CD14-positive monocyte (primary cell): ENCODE data around the gene UBC. TPM values are rescaled to one million over a fixed set of nuclear protein-coding genes. Genes with fewer than 3 reads are reported as not detected.
"Not testable (repeated sequence)": the region's sequence is repeated elsewhere in the genome, so short reads cannot be mapped to it uniquely, and the experiment has no call there.

ENCODE experiments used
- DNase-seq, 3 donors: peaks; one replicate each; pipeline ENCODE4 v3.0.0-alpha.2; 2011 to 2022
- H2AFZ ChIP-seq: 2 replicates; pipeline ENCODE4 v1.6.0; 2012; ENCODE audit warnings: mild to moderate bottlenecking, low read depth, low read length, inconsistent platforms; ENCODE audit not compliant: insufficient read depth, poor library complexity, severe bottlenecking
- H3K27ac ChIP-seq, 2 donors: 1 replicate in 1 of 2; 2 replicates in 1 of 2; pipeline ENCODE4 v1.5.1; 2012 to 2013; ENCODE audit warnings: low read length in 2 of 2, control low read depth in 1 of 2, inconsistent platforms in 1 of 2, low read depth in 1 of 2, mild to moderate bottlenecking in 1 of 2
- H3K27me3 ChIP-seq, 2 donors: one replicate each; pipeline versions ENCODE4 v1.6.0 to v1.6.1; 2011 to 2013; ENCODE audit warnings: low read length in 2 of 2; ENCODE audit not compliant: control insufficient read depth in 2 of 2, insufficient read depth in 2 of 2
- H3K36me3 ChIP-seq, 2 donors: replicated peaks in 1 of 2; 1 replicate in 1 of 2; 2 replicates in 1 of 2; pipeline versions ENCODE4 v1.5.1 to v1.6.1; 2012 to 2013; ENCODE audit warnings: low read length in 2 of 2, control low read depth in 1 of 2, inconsistent platforms in 1 of 2, mild to moderate bottlenecking in 1 of 2; ENCODE audit not compliant: insufficient read depth in 2 of 2, control insufficient read depth in 1 of 2
- H3K4me1 ChIP-seq, 2 donors: 1 replicate in 1 of 2; 2 replicates in 1 of 2; pipeline versions ENCODE4 v1.5.1 to v1.6.1; 2012 to 2013; ENCODE audit warnings: low read length in 2 of 2, control low read depth in 1 of 2, inconsistent platforms in 1 of 2, mild to moderate bottlenecking in 1 of 2, moderate library complexity in 1 of 2; ENCODE audit not compliant: insufficient read depth in 2 of 2, control insufficient read depth in 1 of 2
- H3K4me2 ChIP-seq: replicated peaks from 2 replicates; pipeline ENCODE3; 2012; ENCODE audit warnings: low read length, moderate library complexity, mild to moderate bottlenecking; ENCODE audit not compliant: poor library complexity, severe bottlenecking; ENCODE audit errors: extremely low read depth
- H3K4me3 ChIP-seq, 3 experiments: fragments of 200-600 bp in 1 of 3; sonication (generic) in 1 of 3; replicated peaks in 1 of 3; 1 replicate in 2 of 3; 2 replicates in 1 of 3; pipeline ENCODE4 v1.5.1; 2011 to 2013; ENCODE audit warnings: low read length in 3 of 3, mild to moderate bottlenecking in 3 of 3, control low read depth in 2 of 3, low read depth in 2 of 3, inconsistent platforms in 1 of 3, moderate library complexity in 1 of 3
- H3K79me2 ChIP-seq: 2 replicates; pipeline ENCODE4 v1.6.0; 2012; ENCODE audit warnings: mild to moderate bottlenecking, control low read depth, inconsistent platforms, low read length, moderate library complexity; ENCODE audit not compliant: insufficient read depth
- H3K9ac ChIP-seq: 2 replicates; pipeline ENCODE4 v1.6.0; 2017; ENCODE audit warnings: low read length, mild to moderate bottlenecking; ENCODE audit not compliant: insufficient read depth, poor library complexity, severe bottlenecking
- H3K9me3 ChIP-seq, 2 donors: replicated peaks in 1 of 2; 1 replicate in 1 of 2; 2 replicates in 1 of 2; pipeline versions ENCODE4 v1.5.1 to v1.6.1; 2012 to 2013; ENCODE audit warnings: low read length in 2 of 2, control low read depth in 1 of 2; ENCODE audit not compliant: control insufficient read depth in 1 of 2, insufficient read depth in 1 of 2
- H4K20me1 ChIP-seq: 2 replicates; pipeline ENCODE4 v1.6.0; 2012; ENCODE audit warnings: mild to moderate bottlenecking, low read length, control low read depth, moderate library complexity; ENCODE audit not compliant: insufficient read depth
- H3K27ac Mint-ChIP-seq, 7 donors: one replicate each; pipeline ENCODE4 v1.8.0; 2020; ENCODE audit warnings: mild to moderate bottlenecking in 7 of 7, mixed read lengths in 7 of 7, moderate library complexity in 6 of 7, inconsistent platforms in 2 of 7
- H3K27me3 Mint-ChIP-seq, 3 donors: one replicate each; pipeline ENCODE4 v1.8.0; 2021 to 2022; ENCODE audit warnings: low read depth in 3 of 3, mild to moderate bottlenecking in 3 of 3, mixed read lengths in 3 of 3, moderate library complexity in 3 of 3, inconsistent platforms in 1 of 3
- H3K36me3 Mint-ChIP-seq, 2 donors: one replicate each; pipeline ENCODE4 v1.8.0; 2020; ENCODE audit warnings: mixed read lengths in 2 of 2, inconsistent platforms in 1 of 2, mild to moderate bottlenecking in 1 of 2
- H3K4me1 Mint-ChIP-seq: one replicate; pipeline ENCODE4 v1.8.0; 2020; ENCODE audit warnings: mild to moderate bottlenecking, mixed read lengths
- H3K4me3 Mint-ChIP-seq, 2 donors: one replicate each; pipeline ENCODE4 v1.8.0; 2020; ENCODE audit warnings: mild to moderate bottlenecking in 2 of 2, mixed read lengths in 2 of 2, moderate library complexity in 1 of 2
- H3K9me3 Mint-ChIP-seq, 7 donors: one replicate each; pipeline ENCODE4 v1.8.0; 2020 to 2022; ENCODE audit warnings: mixed read lengths in 7 of 7, mild to moderate bottlenecking in 6 of 7, moderate library complexity in 6 of 7, inconsistent platforms in 2 of 7
- CTCF ChIP-seq: fragments of 200-600 bp; IDR thresholded peaks from one replicate; pipeline ENCODE4 v1.8.0; 2022; ENCODE audit warnings: antibody characterized with exemption, mild to moderate bottlenecking
- WGBS: methylation state at CpG from one replicate; pipeline ENCODE4 v1.1.5; 2013; ENCODE audit warnings: missing lambda C conversion rate; ENCODE audit not compliant: insufficient coverage; 5-methylcytosine and 5-hydroxymethylcytosine counted together
- intact Hi-C, 2 donors: fragments of 100-400 bp; cut with micrococcal nuclease; formaldehyde crosslinking; loops; one replicate each; pipeline versions ENCODE4 v1.15.0 to v1.15.1; 2023
- polyA plus RNA-seq, 3 donors: library from polyadenylated mRNA; depleted of rRNA in 1 of 3; unstranded in 2 of 3; stranded (reverse) in 1 of 3; fragments of 300-500 nt in 2 of 3; fragments of >200 nt in 1 of 3; fragmentation: Illumina TruSeq in 2 of 3; gene quantifications; 1 replicate in 2 of 3; 2 replicates in 1 of 3; pipeline ENCODE4 v1.2.3, GENCODE V29; 2012 to 2021

The UBC gene
- polyA plus RNA-seq, 3 donors = 969 to 11,097 (median 1,385) TPM

GRCh38 chr12:124938587-124938986 lies 24.1 kb upstream of the UBC start:
- no peaks in the 10 kb centered on the region for H3K9me3 ChIP-seq
- H3K79me2 ChIP-seq = no peaks in the 10 kb centered on the region
- no peaks in the 10 kb centered on the region for H3K36me3 ChIP-seq
- Mint-ChIP-seq H3K9me3 (peaks cover 0 to 2% (median 0%) of the 10 kb centered on the region in 7 donors), H3K27ac (peak overlapping the region in 3 of 7 donors; percentile 5 to 48 (median 14)), H3K4me3 (no peak overlapping the region), H3K4me1 (peaks cover 29% of the 10 kb centered on the region), H3K36me3 (peaks cover 8 to 12% of the 10 kb centered on the region in 2 donors), H3K27me3 (peaks cover 12 to 15% (median 13%) of the 10 kb centered on the region in 3 donors)
- H3K9ac ChIP-seq = peak overlapping the region; percentile 24
- H3K4me1 ChIP-seq = peaks cover 52 to 56% of the 10 kb centered on the region in 2 donors
- intact Hi-C loops = no loop called here
- TF ChIP-seq CTCF = no peak
- H3K27ac ChIP-seq = peak overlapping the region in 1 of 2 donors; percentile 62
- no peaks in the 10 kb centered on the region for H3K27me3 ChIP-seq
- H4K20me1 ChIP-seq = peaks cover 13% of the 10 kb centered on the region
- H3K4me2 ChIP-seq = peak overlapping the region; percentile 76
- WGBS = 0% methylated on average over 4 of the region's 6 CpGs
- no peak for DNase-seq
- H2AFZ ChIP-seq = no peak overlapping the region
- peak overlapping the region; percentile 28 to 77 (median 32) for H3K4me3 ChIP-seq

GRCh38 chr12:124938108-124938507 lies 23.7 kb upstream of the UBC start:
- peak overlapping the region in 2 of 3 experiments; percentile 12 to 77 for H3K4me3 ChIP-seq
- H3K4me1 ChIP-seq = peaks cover 52 to 56% of the 10 kb centered on the region in 2 donors
- intact Hi-C loops = no loop called here
- peaks cover 13% of the 10 kb centered on the region for H4K20me1 ChIP-seq
- H3K4me2 ChIP-seq = peak overlapping the region; percentile 76
- Mint-ChIP-seq H3K36me3 (peaks cover 4 to 9% of the 10 kb centered on the region in 2 donors), H3K27ac (peak overlapping the region in 6 of 7 donors; percentile 5 to 86 (median 77)), H3K27me3 (peaks cover 13 to 18% (median 13%) of the 10 kb centered on the region in 3 donors), H3K9me3 (peaks cover 0 to 2% (median 0%) of the 10 kb centered on the region in 7 donors), H3K4me3 (peak overlapping the region; percentile 60 to 89), H3K4me1 (peaks cover 29% of the 10 kb centered on the region)
- H3K9ac ChIP-seq = peak overlapping the region; percentile 24
- no peaks in the 10 kb centered on the region for H3K79me2 ChIP-seq
- no peaks in the 10 kb centered on the region for H3K36me3 ChIP-seq
- TF ChIP-seq CTCF = no peak
- no peak overlapping the region for H2AFZ ChIP-seq
- H3K27ac ChIP-seq = peak overlapping the region in 1 of 2 donors; percentile 62
- WGBS = no CpG with 5 or more reads among the region's 5 CpGs
- no peaks in the 10 kb centered on the region for H3K9me3 ChIP-seq
- H3K27me3 ChIP-seq = no peaks in the 10 kb centered on the region
- DNase-seq = peak in 1 of 3 donors; percentile 39

- H3K9me3 Mint-ChIP-seq, H2AFZ ChIP-seq, H3K79me2 ChIP-seq, H3K4me3 ChIP-seq, H3K36me3 ChIP-seq, H3K9ac ChIP-seq, H3K4me3 Mint-ChIP-seq, DNase-seq, intact Hi-C loops, H3K27me3 ChIP-seq, H3K36me3 Mint-ChIP-seq, H3K9me3 ChIP-seq, H3K27ac ChIP-seq, H3K4me2 ChIP-seq, H4K20me1 ChIP-seq, H3K27ac Mint-ChIP-seq: not testable (repeated sequence)
- Mint-ChIP-seq H3K4me1 (peaks cover 39% of the 10 kb centered on the region), H3K27me3 (peaks cover 22 to 33% (median 26%) of the 10 kb centered on the region in 3 donors)
- WGBS = no CpG with 5 or more reads among the region's 9 CpGs
- peaks cover 21 to 29% of the 10 kb centered on the region in 2 donors for H3K4me1 ChIP-seq
These were observed 17.1 kb upstream of the UBC start for GRCh38 chr12:124931528-124931927.
